Testis (tissue), 3 donors: ENCODE data around the gene FARS2. TPM values are rescaled to one million over a fixed set of nuclear protein-coding genes. Genes with fewer than 3 reads are reported as not detected.

Experiments
- DNase-seq: peaks from one replicate; pipeline ENCODE4 v3.0.0-alpha.2; 2019
- H3K27ac ChIP-seq, 2 donors: fragments of 200-600 bp; sonication (generic); one replicate each; pipeline ENCODE4 v1.5.1; 2019
- H3K27me3 ChIP-seq: fragments of 200-600 bp; sonication (generic); one replicate; pipeline ENCODE4 v1.5.1; 2019
- H3K36me3 ChIP-seq: fragments of 200-600 bp; sonication (generic); one replicate; pipeline ENCODE4 v1.5.1; 2017; ENCODE audit warnings: low read depth; ENCODE audit errors: missing control alignments
- H3K4me1 ChIP-seq: fragments of 200-600 bp; sonication (generic); one replicate; pipeline ENCODE4 v1.5.1; 2019
- H3K4me3 ChIP-seq, 2 donors: fragments of 200-600 bp; sonication (generic); one replicate each; pipeline ENCODE4 v1.5.1; 2017 to 2019
- H3K9me3 ChIP-seq: fragments of 200-600 bp; sonication (generic); one replicate; pipeline ENCODE4 v1.5.1; 2017
- POLR2A ChIP-seq: fragments of 450-650 bp; IDR thresholded peaks from one replicate; pipeline ENCODE4 v1.6.1; 2017; ENCODE audit warnings: antibody characterized with exemption, mild to moderate bottlenecking, moderate library complexity
- WGBS, 2 donors: methylation state at CpG; one replicate each; pipeline ENCODE4 v1.1.5; 2018; 5-methylcytosine and 5-hydroxymethylcytosine counted together
- intact Hi-C: fragments of 100-400 bp; cut with DNase I; formaldehyde crosslinking; loops from one replicate; pipeline ENCODE4 v1.15.1; 2023; ENCODE audit warnings: low total_unique reads
- polyA plus RNA-seq: library from polyadenylated mRNA; stranded (reverse); fragments of 350-450 nt; fragmentation: Illumina TruSeq; extraction: RNeasy Lipid Tissue Mini Kit (QIAGEN cat#74804); gene quantifications from one replicate; pipeline ENCODE4 v1.2.3, GENCODE V29; 2014; ENCODE audit warnings: low read depth, low replicate concordance; ENCODE audit not compliant: insufficient read depth
- total RNA-seq, 2 donors: library from RNA; depleted of rRNA; stranded (reverse); fragments of >200 nt; gene quantifications; one replicate each; pipeline ENCODE4 v1.2.3, GENCODE V29; 2016
- TF ChIP-seq, protein P1 (sequence below), 3 experiments: fragments of 450-650 bp in 2 of 3; fragments of 200-600 bp in 1 of 3; sonication (generic) in 1 of 3; IDR thresholded peaks; one replicate each; pipeline ENCODE4 v1.5.1; 2016 to 2019; ENCODE audit warnings: antibody characterized with exemption in 3 of 3, mild to moderate bottlenecking in 2 of 3, moderate library complexity in 1 of 3

The FARS2 gene
- total and polyA plus RNA-seq, 3 donors from 2014 or later, result 15.4 to 26.8 (median 22.1) TPM

DNA sequence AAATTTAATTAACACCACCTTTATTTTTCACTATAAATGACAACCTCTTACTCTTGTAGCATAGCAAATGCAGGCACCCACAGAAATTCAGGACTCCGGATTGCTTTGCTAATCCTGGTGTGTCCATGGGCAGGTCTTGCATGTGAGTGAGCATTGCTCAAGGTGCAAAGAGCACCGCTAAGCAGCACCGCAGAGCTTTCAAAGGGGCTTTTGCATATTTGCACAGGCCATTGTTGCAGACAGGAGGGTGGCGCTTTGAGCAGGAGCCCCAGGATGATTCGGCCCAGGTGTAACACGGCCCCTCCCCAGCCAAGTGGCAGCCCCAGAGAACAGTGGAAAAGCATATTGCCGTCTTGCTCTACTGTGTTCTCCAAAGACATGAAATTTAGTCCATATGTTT is 452.2 kb downstream of the FARS2 start:
- DNase-seq, result no peak
- Histone ChIP-seq H3K27ac (no peak overlapping the region), H3K4me3 (no peak overlapping the region), H3K27me3 (no peaks in the 10 kb centered on the region), H3K4me1 (no peaks in the 10 kb centered on the region), H3K9me3 (no peaks in the 10 kb centered on the region), H3K36me3 (no peaks in the 10 kb centered on the region)
- WGBS, 2 donors, result 64 to 71% methylated on average over 7 of the region's 7 CpGs
- TF ChIP-seq POLR2A, result no peak
- TF ChIP-seq, protein P1, sequence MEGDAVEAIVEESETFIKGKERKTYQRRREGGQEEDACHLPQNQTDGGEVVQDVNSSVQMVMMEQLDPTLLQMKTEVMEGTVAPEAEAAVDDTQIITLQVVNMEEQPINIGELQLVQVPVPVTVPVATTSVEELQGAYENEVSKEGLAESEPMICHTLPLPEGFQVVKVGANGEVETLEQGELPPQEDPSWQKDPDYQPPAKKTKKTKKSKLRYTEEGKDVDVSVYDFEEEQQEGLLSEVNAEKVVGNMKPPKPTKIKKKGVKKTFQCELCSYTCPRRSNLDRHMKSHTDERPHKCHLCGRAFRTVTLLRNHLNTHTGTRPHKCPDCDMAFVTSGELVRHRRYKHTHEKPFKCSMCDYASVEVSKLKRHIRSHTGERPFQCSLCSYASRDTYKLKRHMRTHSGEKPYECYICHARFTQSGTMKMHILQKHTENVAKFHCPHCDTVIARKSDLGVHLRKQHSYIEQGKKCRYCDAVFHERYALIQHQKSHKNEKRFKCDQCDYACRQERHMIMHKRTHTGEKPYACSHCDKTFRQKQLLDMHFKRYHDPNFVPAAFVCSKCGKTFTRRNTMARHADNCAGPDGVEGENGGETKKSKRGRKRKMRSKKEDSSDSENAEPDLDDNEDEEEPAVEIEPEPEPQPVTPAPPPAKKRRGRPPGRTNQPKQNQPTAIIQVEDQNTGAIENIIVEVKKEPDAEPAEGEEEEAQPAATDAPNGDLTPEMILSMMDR (IDR thresholded peaks at IDR 0.05), result no peak
- intact Hi-C loops, result no loop called here

DNA sequence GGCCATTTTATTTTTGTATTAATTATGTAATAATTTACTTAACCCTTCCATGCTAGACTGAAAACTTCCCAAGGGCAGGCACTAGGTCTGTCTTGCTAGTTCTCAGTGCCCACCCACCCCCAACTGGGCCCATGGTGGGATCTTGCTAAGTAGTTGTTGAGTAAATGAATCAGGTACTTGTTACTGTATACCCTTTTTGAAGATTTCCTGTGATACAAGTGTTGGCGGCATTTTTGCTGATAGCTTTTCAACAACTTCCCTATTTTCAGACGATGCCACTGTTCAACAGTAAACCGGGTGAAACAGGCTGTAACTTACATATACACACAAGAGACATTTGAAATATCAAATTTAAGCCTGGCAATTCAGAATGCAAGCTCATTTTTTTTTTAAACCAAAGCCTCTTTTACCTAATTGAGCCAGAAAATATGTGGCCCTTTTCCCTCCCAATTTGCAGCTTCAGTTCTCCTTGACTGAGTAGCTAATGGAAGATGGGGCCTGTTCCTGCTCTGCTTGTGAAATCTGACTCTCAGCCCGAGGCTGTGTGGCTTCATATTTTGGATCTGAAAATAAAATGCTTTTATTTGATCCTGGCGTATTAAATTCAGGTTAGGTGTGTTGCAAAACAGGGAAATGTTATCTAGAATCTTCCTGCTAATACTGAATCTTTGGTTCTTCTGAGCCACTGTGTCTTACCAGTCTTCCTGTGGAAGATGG is 457.1 kb downstream of the FARS2 start:
- DNase-seq, result no peak
- H3K27me3 ChIP-seq, result no peaks in the 10 kb centered on the region
- WGBS, 2 donors, result 86% methylated on average over 5 of the region's 5 CpGs

DNA sequence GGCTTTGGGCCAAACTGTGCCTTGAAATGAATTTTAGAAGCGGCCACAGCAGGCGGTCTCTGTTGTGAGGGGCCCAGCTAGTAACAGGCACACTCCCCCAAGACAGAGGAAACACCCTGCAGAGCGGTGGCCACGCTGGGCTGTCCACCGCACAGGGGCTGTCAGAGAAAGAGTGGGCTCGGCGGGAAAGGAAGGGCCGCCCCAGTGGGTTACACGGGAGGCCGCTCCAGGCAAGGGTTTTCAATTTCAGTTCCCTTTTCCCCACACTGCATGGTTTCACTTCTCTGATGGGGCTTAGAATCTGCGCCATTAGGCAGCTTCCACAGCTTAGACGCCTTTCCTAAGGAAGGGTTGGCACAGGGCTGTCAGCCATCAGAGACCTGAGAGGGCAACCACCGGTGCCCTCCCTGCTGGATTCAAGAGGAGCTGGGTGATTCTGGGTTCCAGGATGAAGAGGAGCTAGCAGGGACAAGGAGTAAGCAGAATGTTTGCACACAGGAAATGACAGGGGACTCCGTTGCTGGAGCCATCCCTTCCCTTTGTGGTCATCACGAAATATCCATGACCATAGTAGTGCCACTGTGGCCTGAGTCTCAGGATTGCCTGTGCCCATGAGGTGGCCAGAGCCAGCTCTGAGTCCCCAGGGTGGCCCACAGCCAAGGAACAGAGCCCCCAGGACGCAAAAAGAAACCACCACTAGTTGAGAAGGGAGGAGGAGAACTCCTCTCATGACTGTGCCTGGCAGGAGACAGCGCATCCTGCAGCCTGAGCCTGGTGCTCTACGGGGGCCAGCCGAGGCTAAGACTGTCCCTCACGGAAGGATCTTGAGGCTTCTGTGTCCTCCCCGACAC is 462.8 kb downstream of the FARS2 start:
- TF ChIP-seq POLR2A, result no peak
- TF ChIP-seq, protein P1 (IDR thresholded peaks at IDR 0.05), result no peak
- H3K27ac ChIP-seq, result no peak overlapping the region
- H3K27me3 ChIP-seq, result no peaks in the 10 kb centered on the region
- intact Hi-C loops, result no loop called here
- no peak for DNase-seq
- H3K36me3 ChIP-seq, result no peaks in the 10 kb centered on the region
- no peak overlapping the region for H3K4me3 ChIP-seq
- WGBS, 2 donors, result 80 to 84% methylated on average over 16 to 21 of the region's 21 CpGs
- no peaks in the 10 kb centered on the region for H3K9me3 ChIP-seq
- H3K4me1 ChIP-seq, result no peaks in the 10 kb centered on the region

More for the DNA sequence above, 457.1 kb downstream of the FARS2 start:
- no peaks in the 10 kb centered on the region for H3K9me3 ChIP-seq
- no peak overlapping the region for H3K4me3 ChIP-seq
- H3K27ac ChIP-seq, result no peak overlapping the region
- H3K4me1 ChIP-seq, result no peaks in the 10 kb centered on the region
- intact Hi-C loops, result no loop called here
- TF ChIP-seq, protein P1 (IDR thresholded peaks at IDR 0.05), result no peak
- TF ChIP-seq POLR2A, result no peak
- no peaks in the 10 kb centered on the region for H3K36me3 ChIP-seq

DNA sequence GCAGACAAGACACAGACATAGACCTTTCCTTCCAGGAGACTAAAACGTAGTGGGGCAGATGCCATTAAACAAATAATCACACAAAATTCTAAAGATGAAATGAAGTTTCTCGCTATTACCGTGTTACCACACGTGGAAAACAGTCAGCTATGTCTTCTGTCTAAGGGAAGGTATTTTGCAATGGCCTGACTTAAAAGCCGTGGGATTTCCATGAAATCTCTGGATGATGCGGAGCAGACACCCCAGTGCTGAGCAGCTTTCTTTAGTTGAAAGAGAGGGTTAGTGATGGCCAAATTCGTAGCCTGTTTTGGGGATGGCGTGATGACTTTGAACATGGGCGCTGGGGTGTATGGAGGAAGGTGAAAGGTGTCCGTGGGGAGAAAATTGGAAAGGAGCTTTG is 463.6 kb downstream of the FARS2 start:
- Histone ChIP-seq H3K27ac (no peak overlapping the region), H3K36me3 (no peaks in the 10 kb centered on the region), H3K9me3 (no peaks in the 10 kb centered on the region), H3K4me1 (no peaks in the 10 kb centered on the region), H3K27me3 (no peaks in the 10 kb centered on the region), H3K4me3 (no peak overlapping the region)
- no peak for DNase-seq
- intact Hi-C loops, result no loop called here
- WGBS, 2 donors, result 93 to 95% methylated on average over 10 of the region's 10 CpGs
- TF ChIP-seq, protein P1 (IDR thresholded peaks at IDR 0.05), result no peak
- TF ChIP-seq POLR2A, result no peak
